OCI-M2 (cell line): Measurements from ENCODE around the gene PRR35.

Experiments
- DNase-seq: peaks from one replicate; lab custom pipeline; 2025; ENCODE audit not compliant: unreplicated experiment; lab: John Stamatoyannopoulos, UW

The PRR35 gene

DNA sequence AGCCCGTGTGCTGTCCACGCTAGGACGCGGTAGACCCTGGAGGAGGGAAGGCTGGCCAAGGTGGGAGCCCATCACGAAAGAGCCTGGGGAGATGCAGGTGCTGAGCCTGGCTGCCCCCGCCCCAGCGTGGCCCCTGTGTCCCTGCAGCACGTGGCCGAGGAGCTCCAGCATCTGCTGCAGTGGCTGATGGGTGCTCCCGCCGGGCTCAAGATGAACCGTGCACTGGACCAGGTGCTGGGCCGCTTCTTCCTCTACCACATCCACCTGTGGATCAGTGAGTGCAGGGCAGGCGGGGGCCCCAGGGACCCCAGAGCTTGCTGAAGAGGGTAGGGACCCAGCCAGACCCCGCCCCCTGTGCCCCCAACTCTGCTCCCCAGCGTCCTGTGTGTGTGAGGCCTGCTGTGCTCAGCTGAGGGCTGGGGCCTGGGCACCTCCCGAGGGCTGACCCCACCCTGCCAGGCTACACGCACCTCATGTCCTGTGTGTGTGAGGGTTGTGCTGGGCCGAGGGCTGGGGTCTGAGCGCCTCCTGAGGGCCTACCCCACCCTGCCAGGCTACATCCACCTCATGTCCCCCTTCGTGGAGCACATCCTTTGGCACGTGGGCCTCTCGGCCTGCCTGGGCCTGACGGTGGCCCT is 18.2 kb downstream of the PRR35 start:
- DNase-seq, result no peak

DNA sequence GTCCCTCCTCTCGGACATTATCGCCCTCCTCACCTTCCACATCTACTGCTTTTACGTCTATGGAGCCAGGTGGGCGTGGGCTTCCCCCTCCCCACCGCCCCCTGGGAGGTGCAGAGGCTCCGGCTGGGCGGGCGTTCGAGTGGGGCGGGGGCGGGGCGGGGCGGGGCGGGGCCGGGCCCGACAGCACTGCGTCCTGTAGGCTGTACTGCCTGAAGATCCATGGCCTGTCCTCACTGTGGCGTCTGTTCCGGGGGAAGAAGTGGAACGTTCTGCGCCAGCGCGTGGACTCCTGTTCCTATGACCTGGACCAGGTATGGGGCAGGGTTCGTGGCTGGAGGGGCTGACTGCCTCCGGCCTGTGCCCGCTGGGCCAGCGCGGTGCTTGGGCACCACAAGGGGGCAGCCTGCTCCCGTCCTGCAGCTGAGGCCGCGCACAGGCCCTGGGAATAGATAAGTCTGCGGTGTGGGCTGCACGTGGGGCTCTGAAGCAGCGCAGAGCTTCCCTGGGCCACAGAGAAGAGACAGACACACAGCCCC is 18.7 kb downstream of the PRR35 start:
- DNase-seq, result no peak

DNA sequence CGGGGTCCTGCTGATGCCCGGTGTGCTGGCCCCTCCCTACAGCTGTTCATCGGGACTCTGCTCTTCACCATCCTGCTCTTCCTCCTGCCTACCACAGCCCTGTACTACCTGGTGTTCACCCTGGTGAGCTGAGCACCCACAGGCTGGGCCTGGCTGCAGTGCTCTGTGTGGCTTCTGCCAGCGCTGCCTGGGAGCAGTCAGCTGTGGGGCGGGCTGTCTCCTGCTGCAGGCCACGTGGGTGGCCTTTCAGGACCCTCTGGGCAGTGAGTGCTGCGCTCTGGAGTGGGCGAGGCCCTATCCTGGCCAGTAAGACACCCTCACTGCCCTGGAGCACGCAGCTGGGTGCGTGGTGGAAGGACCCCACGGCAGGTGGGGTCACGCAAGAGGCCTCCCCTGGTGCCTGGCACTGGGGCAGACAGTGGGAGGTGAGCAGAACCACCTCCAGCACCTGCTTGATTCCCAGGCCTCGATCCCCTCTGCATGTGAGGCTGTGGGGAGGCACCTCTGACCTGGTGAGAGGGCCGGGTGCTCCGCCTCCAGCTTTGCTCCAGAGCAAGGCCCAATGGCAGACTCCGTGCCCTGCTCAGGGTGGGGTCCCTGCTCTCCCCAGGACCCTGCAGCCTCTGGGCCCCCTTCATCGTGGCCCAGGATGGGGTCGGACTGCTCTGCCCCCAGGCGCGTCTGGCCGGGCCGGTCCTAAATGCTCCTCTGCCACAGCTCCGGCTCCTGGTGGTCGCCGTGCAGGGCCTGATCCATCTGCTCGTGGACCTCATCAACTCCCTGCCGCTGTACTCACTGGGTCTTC is 20.1 kb downstream of the PRR35 start:
- DNase-seq, result no peak

DNA sequence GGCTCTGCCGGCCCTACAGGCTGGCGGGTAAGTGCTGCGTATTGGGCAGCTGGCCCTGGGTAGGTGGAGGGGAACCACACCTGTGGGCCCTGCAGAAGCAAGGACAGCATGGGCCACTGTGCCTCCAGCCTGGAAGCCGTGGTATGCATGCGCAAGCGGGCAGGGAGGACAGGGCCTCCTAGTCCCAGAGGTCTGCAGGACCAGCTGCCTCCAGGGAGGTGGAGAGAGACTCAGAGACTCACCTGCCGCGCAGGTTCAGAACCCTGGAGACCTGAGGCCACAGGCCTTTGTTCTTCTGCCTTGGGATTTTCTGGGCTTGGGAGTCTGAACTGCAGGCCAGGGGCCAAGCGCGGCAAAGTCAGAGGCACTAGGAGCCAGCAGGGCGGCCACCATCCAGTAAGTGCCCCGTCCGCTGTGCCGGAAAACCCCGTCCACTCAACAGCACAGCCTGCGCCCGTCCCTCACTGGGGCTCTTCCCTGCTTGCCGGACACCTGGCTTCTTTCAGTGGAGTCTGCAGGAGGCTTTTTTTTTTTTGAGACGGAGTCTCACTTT is 20.8 kb downstream of the PRR35 start:
- no peak for DNase-seq

DNA sequence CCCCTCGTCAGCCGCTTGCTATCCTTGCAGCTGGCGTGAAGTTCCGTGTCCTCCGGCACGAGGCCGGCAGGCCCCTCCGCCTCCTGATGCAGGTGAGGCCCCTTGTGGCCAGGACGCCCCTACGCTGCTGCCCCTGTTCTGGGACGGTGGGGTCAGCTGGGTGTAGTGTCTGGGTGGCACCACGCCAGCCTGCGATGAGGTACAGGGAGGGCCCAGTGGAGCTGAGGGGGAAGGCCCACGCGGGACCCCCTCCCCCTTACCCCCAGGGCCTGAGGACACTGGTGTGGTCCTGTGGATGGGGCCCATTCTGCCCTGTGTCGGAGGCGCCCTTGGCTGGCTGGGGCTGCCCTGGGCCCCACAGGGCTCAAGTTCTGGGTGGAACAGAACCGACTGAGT is 22.0 kb downstream of the PRR35 start:
- no peak for DNase-seq

DNA sequence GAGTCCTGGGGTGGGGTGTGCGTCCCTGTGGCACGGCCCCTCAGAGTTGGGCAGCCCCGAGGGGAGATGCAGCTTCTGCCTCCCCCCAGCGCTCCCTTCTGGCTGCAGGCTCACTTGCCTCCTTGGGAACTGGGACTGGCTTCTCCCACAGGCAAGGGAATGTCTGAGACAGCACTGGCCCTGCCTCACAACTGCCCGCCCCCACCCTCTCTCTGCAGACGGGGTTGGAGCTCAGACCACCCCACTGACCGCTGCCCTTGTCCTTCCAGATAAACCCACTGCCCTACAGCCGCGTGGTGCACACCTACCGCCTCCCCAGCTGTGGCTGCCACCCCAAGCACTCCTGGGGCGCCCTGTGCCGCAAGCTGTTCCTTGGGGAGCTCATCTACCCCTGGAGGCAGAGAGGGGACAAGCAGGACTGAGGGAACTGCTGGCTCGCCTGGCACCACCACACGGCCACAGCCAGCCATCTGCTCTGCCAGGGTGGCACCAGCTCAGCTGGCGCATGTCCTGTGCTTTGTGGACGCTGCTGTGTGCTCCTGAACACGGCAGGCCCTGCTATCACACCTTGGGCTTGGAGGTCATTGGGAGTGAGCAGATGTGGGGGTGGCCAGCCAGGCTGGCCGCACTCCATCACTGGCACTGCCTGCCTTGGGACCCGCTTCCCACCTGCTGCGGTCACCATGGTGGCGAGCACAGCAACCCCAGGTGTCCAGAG is 22.6 kb downstream of the PRR35 start:
- no peak for DNase-seq

DNA sequence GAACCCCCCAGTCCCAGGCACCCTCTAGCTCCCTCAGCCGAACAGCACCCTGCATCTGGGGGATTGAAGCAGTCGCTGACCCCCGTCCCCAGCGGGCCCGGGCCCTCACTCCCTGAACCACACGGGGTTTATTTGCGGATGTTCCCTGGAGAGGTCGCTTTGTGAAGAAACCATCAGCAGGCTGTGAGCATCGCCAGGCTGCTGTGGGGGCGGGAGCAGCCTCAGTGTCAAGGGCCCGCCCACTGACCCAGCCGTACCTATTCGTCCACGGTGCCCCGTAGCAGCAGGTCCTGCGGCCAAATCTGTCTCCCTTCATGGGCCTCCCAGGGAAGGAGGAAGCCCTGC is 23.2 kb downstream of the PRR35 start:
- DNase-seq, result no peak

DNA sequence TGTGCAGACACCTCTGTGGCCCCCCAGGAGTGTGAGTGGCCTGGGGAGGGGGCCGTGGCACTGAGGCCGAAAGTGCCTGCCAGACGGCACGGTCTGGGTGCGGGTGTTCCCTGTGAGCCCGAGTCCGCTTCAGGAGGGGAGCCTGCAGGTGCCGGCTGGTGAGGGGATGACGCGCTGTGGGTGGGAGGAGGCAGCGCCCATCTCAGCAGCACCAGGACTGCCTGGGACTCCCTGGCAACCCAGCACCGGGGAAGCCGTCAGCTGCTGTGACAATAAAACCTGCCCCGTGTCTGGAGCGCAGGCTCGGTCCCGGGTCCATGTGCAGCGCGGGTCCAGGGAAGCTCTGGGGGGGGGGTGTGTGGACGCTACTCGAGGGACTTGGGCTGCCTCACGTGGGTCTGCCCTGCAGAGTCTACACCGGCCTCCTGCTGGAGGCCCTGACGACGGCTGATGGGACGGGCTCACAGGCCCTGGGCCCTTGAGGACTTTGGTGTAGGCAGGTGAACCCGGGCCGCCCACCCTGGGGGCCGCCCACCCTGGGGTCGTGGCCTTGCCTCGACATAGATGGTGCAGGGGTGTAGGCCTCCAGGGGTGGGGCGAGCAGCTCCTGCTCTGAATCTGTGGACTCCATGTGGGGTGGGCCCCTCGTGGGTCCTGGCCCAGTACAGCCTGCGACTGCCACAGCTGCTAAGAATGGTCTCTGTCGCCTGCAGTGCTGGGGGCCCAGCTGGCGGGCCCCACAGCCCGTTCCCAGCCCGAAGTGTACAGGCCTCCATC is 23.8 kb downstream of the PRR35 start:
- DNase-seq, result no peak

DNA sequence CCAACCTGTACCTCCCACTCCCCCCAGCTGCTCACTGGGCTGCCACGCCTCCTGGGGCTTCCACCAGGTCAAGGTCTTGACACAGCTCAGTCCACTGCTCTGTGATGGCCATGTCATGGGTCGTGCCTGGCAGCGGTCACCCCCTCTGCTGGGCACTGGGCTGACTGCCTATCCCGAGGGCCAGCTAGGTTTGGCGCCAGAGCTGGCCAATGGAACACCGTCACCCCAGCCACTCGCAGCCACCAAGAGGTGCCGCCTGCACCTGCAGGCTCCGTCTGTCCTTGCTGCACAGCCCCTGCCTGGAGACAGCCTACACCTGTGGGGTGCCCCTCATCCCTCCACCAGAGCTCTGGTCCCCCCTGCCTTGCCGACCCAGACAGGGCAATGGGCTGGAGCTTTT is 25.2 kb downstream of the PRR35 start:
- no peak for DNase-seq

DNA sequence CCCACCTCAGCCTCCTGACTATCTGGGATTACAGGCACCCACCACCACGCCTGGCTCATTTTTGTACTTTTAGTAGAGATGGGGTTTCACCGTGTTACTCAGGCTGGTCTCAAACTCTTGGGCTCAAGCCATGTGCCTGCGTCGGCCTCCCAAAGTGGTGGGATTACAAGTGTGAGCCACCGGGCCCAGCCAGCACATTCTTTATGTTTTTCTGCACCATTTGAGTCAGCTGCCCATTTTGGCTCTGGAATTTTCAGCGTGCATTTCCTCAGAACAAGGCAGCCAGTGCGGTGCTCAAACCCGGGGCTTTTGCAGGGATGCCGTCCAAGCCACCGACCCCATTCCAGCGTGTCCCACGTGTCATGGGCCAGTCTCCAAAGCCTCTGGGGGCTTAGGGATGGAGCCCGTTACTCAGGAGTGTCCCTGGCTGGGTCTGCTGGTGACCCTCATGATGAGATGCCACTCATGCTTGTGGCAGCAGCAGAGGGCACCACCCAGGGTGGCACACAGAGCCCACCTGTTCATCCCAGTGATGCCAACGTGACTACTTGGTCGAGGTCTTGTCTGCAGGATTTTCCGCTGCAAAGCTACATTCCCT is 26.0 kb downstream of the PRR35 start:
- no peak for DNase-seq

DNA sequence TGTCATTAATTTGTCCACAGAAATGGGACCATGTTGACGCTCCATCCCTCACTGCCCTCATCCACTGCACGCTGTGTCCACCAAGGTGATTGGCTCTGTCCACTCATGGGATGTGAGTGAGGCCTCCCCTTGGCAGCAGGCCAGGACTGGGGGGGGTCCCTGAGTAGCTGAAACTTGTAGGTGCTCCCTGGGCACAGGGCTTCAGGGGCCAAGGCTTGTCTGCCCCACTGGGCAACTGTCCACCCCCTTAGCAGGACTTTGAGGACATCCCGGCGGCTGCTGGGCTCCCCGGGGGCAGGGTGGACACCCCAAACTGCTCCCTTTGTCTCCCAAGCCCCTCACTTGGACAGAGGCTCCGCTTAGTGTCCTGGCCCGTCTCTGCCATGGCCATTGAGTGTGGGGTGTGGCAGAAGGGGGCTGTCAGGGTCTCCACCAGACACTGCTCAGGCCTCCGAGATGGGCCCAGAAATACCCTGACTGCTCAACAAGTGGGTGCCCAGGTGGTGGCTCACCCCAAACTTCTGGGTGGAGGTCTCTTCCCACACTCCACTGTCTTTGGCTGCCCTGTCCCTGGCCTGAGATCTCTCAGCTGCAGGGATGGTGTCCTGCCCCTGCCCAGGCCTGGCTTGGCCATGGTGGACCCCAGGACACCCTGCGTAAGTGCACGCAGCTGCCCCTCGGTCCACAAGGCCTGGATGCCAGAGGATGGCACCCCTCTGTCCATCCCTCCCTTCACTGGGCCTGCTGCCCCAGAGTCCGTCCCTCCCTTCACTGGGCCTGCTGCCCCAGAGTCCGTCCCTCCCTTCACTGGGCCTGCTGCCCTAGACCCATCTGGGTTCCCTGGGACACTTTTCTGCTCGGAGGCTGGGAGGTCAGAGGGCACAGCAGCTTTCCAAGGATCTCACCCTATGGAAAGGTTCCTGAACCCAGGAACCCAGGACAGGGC is 26.7 kb downstream of the PRR35 start:
- DNase-seq, result no peak

DNA sequence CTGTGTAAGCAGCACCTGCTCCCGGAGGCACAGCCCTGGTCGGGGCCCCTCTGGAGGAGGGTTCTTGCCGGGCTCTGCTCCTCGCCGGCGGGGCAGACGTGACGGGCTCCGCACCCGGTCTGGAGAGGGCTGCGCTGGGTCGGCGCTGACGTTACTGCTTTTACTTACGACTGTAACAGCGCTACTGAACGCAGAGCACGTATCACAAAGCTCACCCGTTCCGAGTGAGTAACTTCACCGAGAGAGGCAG is 28.4 kb downstream of the PRR35 start:
- DNase-seq, result no peak

DNA sequence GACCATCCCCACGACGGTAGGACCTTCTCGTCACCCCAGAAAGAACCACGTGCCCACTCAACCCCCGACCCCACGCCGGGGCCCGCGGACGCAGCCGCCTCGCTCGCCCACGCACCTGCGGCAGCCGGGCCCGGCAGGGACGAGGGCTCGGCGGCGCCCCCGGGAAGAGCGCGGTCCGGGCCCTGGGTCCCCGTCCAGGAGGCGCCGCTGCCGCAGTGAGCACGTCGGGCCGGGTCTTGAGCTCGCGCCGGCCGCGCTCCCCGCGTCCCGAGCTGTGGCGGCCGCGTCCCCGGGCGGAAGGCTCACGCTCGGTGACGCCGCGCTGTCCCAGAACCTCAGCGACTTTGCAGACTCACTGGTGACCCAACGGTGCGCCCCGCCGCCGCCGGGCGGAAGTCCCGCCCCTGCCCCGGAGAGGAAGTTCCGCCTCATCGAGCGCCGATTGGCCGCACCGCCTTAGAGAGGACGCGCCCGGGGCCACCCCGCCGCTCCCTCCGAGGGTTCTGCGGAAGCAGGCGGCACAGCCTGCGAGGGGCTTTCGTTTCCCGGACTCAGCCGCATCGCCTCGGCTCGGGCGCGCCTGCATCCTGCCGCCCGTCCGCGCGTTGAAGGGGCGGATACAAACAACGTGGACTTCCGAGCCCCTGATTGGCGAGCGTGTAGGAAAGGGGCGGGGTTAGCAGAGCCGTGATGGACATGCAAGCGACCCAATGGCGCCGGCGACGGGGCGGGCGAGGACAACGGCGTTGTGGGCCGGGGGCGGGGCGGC is 28.9 kb downstream of the PRR35 start:
- DNase-seq, result no peak

DNA sequence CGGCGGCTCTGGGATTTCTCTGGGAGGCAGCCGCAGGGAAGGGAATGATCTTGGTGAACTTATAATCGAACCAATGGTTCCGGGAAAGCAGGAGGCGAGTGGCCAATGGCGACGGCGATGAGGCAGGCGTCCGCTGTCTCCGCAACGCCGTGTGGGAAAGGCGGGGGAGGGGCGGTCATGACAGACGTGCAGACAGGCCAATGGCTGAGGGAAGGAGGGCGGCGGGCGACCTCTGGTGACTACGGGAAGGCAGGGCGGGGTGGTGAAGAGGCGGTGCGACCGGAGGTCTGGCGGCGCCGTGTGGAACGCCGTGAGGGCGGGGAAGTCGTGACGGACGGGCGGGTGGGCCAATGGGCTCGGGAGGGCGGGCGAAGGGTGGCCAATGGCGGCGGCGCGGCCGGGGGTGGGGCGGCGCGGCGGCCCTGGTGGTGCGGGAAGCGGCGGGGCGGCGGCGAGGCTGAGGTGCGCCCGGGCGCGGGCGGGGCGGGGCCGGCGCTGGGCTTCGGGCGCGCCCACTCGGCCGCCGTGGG is 29.5 kb downstream of the PRR35 start, which contains the start of gene RAB40C:
RAB40C (plus strand) TSS at position 409 of the 530 bp plus-strand sequence. CDS start 226 bp downstream, outside the sequence.
- DNase-seq, result peak; percentile 54

DNA sequence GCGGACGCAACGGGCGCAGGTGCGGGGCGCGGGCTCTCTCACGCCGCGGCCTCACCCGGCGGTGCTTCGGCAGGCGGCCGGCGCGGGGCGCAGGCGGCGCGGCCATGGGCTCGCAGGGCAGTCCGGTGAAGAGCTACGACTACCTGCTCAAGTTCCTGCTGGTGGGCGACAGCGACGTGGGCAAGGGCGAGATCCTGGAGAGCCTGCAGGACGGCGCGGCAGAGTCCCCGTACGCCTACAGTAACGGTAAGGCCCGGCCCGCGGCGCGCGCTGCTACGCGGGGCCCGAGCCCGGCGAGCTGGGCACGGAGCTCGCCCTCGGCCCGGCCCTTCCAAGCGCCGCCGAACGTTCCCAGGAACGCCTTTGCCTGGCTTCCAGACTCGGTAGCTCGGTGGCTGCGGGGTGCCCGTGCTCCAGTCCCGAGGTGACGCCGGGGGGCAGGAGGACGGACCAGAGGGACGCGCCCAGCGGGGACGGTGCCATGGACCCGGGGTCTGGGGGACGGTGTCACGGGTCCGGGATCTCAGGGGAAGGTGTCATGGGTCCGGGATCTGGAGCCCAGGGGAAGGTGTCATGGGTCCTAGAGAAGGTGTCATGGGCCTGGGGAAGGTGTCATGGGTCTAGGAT is 30.1 kb downstream of the PRR35 start:
- no peak for DNase-seq

DNA sequence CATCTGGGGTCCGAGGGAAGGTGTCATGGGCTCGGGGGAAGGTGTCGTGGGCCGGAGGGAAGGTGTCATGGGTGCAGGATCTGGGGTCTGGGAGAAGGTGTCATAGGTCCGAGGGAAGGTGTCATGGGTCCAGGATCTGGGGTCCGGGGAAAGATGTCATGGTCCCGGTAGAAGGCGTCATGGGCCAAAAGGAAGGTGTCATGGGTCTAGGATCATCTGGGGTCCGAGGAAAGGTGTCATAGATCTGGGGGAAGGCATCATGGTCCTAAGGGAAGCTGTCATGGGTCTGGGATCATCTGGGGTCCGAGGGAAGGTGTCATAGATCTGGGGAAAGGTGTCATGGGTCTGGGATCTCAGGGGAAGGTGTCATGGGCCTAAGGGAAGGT is 30.6 kb downstream of the PRR35 start:
- no peak for DNase-seq

DNA sequence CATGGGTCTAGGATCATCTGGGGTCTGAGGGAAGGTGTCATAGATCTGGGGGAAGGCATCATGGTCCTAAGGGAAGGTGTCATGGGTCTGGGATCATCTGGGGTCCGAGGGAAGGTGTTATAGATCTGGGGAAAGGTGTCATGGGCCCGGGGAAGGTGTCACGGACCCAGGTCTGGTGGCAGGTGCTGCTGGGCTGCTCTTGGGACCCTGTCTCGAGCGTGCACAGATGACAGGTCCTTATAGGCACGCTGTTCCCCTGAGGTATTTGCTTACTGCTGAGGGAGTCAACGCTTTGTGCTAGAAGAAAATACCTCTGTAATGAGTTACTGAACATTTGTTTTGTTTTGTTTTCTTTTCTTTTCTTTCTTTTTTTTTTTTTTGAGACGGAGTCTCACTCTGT is 31.0 kb downstream of the PRR35 start:
- DNase-seq, result no peak

DNA sequence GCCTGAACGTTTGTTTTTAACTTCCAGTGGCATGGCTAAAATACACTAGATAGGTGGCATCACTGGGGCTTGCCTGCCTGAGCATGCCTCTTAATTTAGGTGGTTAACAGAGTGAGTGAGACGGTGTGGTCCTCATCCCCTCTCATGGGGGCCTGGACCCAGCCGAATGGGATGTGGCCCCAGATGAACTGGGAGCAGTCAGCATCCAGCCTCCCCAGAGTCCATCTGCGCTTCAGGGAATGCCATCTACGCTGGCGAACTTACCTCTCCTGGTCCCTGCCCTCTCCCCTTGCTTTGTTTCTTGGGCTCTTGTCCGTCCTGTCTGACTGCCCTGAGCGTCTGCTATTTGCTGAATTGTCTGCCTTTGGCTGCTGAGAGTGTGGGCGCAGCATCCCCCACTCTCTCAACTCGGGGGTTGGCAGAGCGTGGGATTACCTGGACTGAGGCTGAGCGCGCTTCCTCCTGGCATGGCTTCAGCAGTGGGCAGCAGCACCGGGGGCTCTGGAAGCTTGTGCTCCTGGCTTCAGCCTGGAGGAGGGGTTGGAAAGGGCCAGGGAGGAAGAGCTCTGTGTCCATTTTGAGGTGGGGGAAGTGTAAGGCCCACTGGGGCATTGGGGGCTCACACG is 31.8 kb downstream of the PRR35 start:
- DNase-seq, result no peak
